Measurements from ENCODE around the gene SEMA3A. TPM values are rescaled to one million over a fixed set of nuclear protein-coding genes. Genes with fewer than 3 reads are reported as not detected.
A peak's percentile ranks its signal among the peaks of the same experiment; 100 is the strongest.

Gene SEMA3A
- total RNA-seq, 1 experiment from 2014 or later = 29.2 TPM

GRCh38 chr7:84049071-84049836, 145.3 kb downstream of the SEMA3A start:
- Histone ChIP-seq H3K36me3 (0 out of 2 replicates have a peak, but pooled peaks cover 3% of the 10 kb centered on the region), H3K9me3 (replicated peaks) (no peaks in the 10 kb centered on the region)
- DNase-seq (ENCODE audit: low read depth in 1 of 2, low spot score in 2 of 2) = no peak

GRCh38 chr7:84047085-84047484, 147.5 kb downstream of the SEMA3A start:
- Histone ChIP-seq H3K9me3 (replicated peaks) (no peaks in the 10 kb centered on the region), H3K4me3 (no peak overlapping the region), H3K27ac (no peak overlapping the region), H3K36me3 (0 out of 2 replicates have a peak, but pooled peaks cover 3% of the 10 kb centered on the region), H3K27me3 (replicated peaks) (no peaks in the 10 kb centered on the region), H3K4me1 (replicated peaks) (peaks cover 14% of the 10 kb centered on the region)
- DNase-seq (ENCODE audit: low read depth in 1 of 2, low spot score in 2 of 2) = no peak

More at GRCh38 chr7:84049071-84049836, 145.3 kb downstream of the SEMA3A start:
- Histone ChIP-seq H3K4me3 (no peak overlapping the region), H3K27me3 (replicated peaks) (no peaks in the 10 kb centered on the region), H3K27ac (no peak overlapping the region), H3K4me1 (replicated peaks) (no peaks in the 10 kb centered on the region)

GRCh38 chr7:84044834-84045233, 149.8 kb downstream of the SEMA3A start:
- Histone ChIP-seq H3K36me3 (0 out of 2 replicates have a peak, but pooled peaks cover 3% of the 10 kb centered on the region), H3K4me3 (no peak overlapping the region), H3K4me1 (replicated peaks) (peaks cover 16% of the 10 kb centered on the region), H3K9me3 (replicated peaks) (no peaks in the 10 kb centered on the region), H3K27me3 (replicated peaks) (no peaks in the 10 kb centered on the region), H3K27ac (no peak overlapping the region)
- no peak for DNase-seq (ENCODE audit: low read depth in 1 of 2, low spot score in 2 of 2)

DNA sequence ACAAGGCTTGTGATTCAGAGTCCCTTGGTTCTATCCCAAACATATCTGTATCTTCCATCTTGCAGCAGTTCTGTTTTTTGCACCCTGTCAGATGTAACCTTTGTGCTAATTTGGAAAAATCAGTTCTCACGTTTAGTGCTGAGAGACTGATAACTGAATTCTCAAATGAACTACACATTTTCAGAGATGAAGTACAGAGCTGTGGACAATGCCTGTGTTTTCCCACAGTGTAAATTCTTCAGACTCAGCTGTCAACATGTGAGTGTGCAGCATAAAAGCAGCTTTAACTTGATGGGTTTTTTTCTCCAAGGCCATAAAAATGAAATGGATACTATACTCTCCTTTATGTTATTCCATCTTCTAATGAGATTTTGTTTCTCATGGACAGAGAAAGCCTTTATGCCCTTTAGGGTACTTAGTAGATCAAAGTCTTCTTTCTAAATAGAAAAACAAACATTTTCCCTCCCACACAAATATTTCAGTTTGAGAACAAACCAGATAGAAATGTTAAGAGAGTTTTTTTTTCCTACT, 150.9 kb downstream of the SEMA3A start:
- Histone ChIP-seq H3K27ac (no peak overlapping the region), H3K4me1 (replicated peaks) (peaks cover 16% of the 10 kb centered on the region), H3K9me3 (replicated peaks) (no peaks in the 10 kb centered on the region), H3K36me3 (0 out of 2 replicates have a peak, but pooled peaks cover 3% of the 10 kb centered on the region), H3K4me3 (no peak overlapping the region), H3K27me3 (replicated peaks) (no peaks in the 10 kb centered on the region)
- DNase-seq (ENCODE audit: low read depth in 1 of 2, low spot score in 2 of 2) = no peak

DNA sequence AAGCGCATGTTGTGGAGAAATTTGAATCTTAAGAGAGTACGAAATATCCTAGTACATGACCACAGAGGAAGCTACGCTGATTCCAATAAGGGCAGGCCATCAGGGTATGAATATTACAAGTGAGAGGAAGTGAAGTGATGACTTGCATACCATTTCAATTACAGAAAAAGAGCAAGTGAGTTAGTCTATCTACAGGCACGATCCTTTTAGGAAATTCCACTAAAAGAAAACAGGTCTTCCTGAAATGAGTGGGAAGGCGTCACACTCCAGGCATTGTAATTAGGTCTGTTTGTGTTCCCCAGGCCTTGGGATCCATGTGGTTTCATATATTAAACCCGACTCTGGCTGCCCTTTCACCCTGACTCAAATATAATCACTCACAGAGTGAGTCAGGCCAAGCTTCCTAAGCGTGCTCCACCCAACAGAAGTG, 152.5 kb downstream of the SEMA3A start:
- peaks cover 16% of the 10 kb centered on the region for H3K4me1 ChIP-seq (replicated peaks)
- H3K27ac ChIP-seq = no peak overlapping the region
- no peak for DNase-seq (ENCODE audit: low read depth in 1 of 2, low spot score in 2 of 2)
- no peaks in the 10 kb centered on the region for H3K27me3 ChIP-seq (replicated peaks)
- H3K36me3 ChIP-seq = 0 out of 2 replicates have a peak, but pooled peaks cover 3% of the 10 kb centered on the region
- H3K4me3 ChIP-seq = no peak overlapping the region
- no peaks in the 10 kb centered on the region for H3K9me3 ChIP-seq (replicated peaks)

DNA sequence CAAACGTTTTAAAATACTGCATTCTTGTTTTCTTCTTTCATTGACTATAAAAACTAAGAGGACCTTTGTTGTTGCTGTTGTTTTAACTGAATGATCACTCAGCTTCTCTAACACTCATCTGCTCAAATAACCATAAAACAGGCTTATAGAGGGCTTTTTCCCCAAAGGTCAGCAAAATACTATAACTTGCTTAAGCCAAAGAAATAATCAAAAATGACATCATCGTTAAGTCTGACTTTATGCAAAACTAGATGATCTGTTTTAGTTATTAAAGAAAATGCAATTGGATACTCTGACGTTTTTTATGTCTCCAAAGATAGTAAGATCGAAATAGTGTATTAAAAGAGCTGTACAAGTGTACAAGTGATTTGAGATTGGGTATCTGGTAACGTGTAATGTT, 152.9 kb downstream of the SEMA3A start:
- no peak for DNase-seq (ENCODE audit: low read depth in 1 of 2, low spot score in 2 of 2)
- H3K9me3 ChIP-seq (replicated peaks) = no peaks in the 10 kb centered on the region
- no peak overlapping the region for H3K4me3 ChIP-seq
- 0 out of 2 replicates have a peak, but pooled peaks cover 3% of the 10 kb centered on the region for H3K36me3 ChIP-seq
- peaks cover 16% of the 10 kb centered on the region for H3K4me1 ChIP-seq (replicated peaks)
- H3K27me3 ChIP-seq (replicated peaks) = no peaks in the 10 kb centered on the region
- H3K27ac ChIP-seq = no peak overlapping the region

- H3K4me1 ChIP-seq (replicated peaks) = peaks cover 16% of the 10 kb centered on the region
- H3K27ac ChIP-seq = no peak overlapping the region
- no peaks in the 10 kb centered on the region for H3K27me3 ChIP-seq (replicated peaks)
- 0 out of 2 replicates have a peak, but pooled peaks cover 3% of the 10 kb centered on the region for H3K36me3 ChIP-seq
- no peak for DNase-seq (ENCODE audit: low read depth in 1 of 2, low spot score in 2 of 2)
- H3K4me3 ChIP-seq = no peak overlapping the region
- H3K9me3 ChIP-seq (replicated peaks) = no peaks in the 10 kb centered on the region
Observed at GRCh38 chr7:84040355-84040754, 154.2 kb downstream of the SEMA3A start.

- Histone ChIP-seq H3K4me3 (no peak overlapping the region), H3K27me3 (replicated peaks) (no peaks in the 10 kb centered on the region), H3K27ac (no peak overlapping the region), H3K36me3 (no peaks in the 10 kb centered on the region), H3K4me1 (replicated peaks) (peaks cover 16% of the 10 kb centered on the region), H3K9me3 (replicated peaks) (no peaks in the 10 kb centered on the region)
- no peak for DNase-seq (ENCODE audit: low read depth in 1 of 2, low spot score in 2 of 2)
Observed at GRCh38 chr7:84039432-84039831, 155.2 kb downstream of the SEMA3A start.

- no peak for DNase-seq (ENCODE audit: low read depth in 1 of 2, low spot score in 2 of 2)
- Histone ChIP-seq H3K27ac (no peak overlapping the region), H3K9me3 (replicated peaks) (no peaks in the 10 kb centered on the region), H3K4me3 (no peak overlapping the region), H3K4me1 (replicated peaks) (peaks cover 22% of the 10 kb centered on the region), H3K27me3 (replicated peaks) (no peaks in the 10 kb centered on the region), H3K36me3 (no peaks in the 10 kb centered on the region)
Observed at GRCh38 chr7:84027678-84028077, 166.9 kb downstream of the SEMA3A start.

- H3K4me3 ChIP-seq = no peak overlapping the region
Observed at GRCh38 chr7:84025332-84025927, 169.2 kb downstream of the SEMA3A start.

DNA sequence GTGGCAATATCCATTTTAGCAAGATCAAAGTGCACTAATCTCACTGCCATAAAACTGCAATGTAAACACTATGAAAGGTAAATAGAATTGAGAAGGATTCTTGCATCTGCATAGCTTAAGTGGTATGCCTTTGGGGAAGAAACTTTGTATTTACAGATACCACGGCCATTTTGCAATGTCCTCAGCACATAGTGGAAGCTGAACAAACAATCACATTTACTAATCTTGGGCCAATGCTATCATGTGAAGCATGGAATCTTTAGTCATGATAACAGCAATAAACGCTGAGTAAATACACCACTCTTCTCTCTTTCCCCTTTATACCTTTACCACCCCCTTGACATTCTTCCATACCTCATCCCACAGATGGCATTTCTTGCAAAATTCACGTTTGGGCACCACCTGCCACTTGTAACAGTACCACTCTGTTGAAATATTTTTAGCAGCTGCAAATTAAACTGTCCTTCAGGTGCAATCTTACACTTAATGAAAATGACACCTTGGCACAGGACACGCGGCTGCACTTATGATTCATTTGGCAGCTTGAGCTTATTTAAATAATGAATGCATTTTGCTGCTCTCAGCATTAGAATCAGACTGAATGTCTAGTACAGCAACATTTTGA, 171.8 kb downstream of the SEMA3A start:
- DNase-seq (ENCODE audit: low read depth in 1 of 2, low spot score in 2 of 2) = no peak
- H3K4me1 ChIP-seq (replicated peaks) = peaks cover 26% of the 10 kb centered on the region

More at GRCh38 chr7:84025332-84025927, 169.2 kb downstream of the SEMA3A start:
- Histone ChIP-seq H3K27ac (peak overlapping the region; percentile 96), H3K27me3 (replicated peaks) (no peaks in the 10 kb centered on the region), H3K4me1 (replicated peaks) (peaks cover 24% of the 10 kb centered on the region), H3K9me3 (replicated peaks) (no peaks in the 10 kb centered on the region), H3K36me3 (no peaks in the 10 kb centered on the region)
- peak; percentile 77 to 95 for DNase-seq (ENCODE audit: low read depth in 1 of 2, low spot score in 2 of 2)

DNA sequence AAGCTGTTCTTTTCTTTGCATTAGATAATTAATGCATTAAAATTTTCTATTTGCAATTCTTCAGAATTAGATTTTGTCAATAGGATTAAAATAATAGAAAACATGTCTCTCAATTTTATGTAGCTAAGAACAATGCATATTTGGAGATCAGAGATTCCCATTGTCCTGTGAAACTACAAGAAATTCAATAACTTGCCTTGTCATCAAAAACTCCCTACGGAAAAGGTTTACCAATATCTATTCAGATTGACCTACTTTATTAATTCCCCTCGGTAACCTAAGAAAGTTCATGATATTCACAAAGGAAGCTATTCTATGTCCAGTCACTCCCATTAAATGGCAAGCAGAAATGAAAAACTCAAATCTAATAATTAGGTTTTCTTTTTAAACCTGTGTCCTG, 172.6 kb downstream of the SEMA3A start:
- Histone ChIP-seq H3K27me3 (replicated peaks) (no peaks in the 10 kb centered on the region), H3K27ac (no peak overlapping the region), H3K36me3 (no peaks in the 10 kb centered on the region), H3K9me3 (replicated peaks) (no peaks in the 10 kb centered on the region), H3K4me3 (no peak overlapping the region), H3K4me1 (replicated peaks) (peaks cover 29% of the 10 kb centered on the region)
- DNase-seq (ENCODE audit: low read depth in 1 of 2, low spot score in 2 of 2) = no peak

More for the DNA sequence above, 171.8 kb downstream of the SEMA3A start:
- Histone ChIP-seq H3K27me3 (replicated peaks) (no peaks in the 10 kb centered on the region), H3K9me3 (replicated peaks) (no peaks in the 10 kb centered on the region), H3K36me3 (no peaks in the 10 kb centered on the region), H3K4me3 (no peak overlapping the region), H3K27ac (no peak overlapping the region)

DNA sequence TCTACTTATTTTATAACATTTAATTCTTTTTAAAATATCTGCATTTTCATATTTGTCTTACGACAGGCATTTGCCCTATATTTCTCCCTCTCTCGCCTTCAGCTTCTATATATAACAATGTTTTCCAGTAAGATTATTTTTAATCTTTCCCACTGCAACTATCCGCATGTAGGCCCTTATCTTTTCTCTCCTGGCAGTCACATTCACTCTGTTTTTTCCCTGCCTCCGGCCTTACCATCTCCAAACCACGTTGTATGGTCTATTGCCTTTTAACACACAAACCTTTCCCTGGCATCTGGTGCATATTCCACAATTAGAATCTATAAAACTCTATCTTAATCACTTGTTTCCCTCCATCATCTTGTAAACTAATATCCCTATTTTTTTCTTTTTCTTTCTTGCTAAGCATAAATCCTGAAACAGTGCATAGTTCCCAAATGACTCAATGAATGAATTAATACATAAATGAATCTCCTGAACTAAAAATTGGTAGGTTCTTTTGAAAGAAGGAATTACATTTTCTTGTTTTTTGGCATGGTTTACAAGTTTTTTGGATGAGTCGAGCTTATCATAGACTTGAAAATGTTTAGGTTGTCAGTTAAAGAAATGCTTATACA, 173.2 kb downstream of the SEMA3A start:
- DNase-seq (ENCODE audit: low read depth in 1 of 2, low spot score in 2 of 2) = no peak
- H3K4me3 ChIP-seq = no peak overlapping the region
- no peaks in the 10 kb centered on the region for H3K27me3 ChIP-seq (replicated peaks)
- no peak overlapping the region for H3K27ac ChIP-seq
- no peaks in the 10 kb centered on the region for H3K9me3 ChIP-seq (replicated peaks)
- no peaks in the 10 kb centered on the region for H3K36me3 ChIP-seq
- H3K4me1 ChIP-seq (replicated peaks) = peaks cover 29% of the 10 kb centered on the region

Data from SJSA1 (cell line).